ENCODE results near the gene SFXN3. TPM values are rescaled to one million over a fixed set of nuclear protein-coding genes. Genes with fewer than 3 reads are reported as not detected.

Gene SFXN3
- total and polyA plus RNA-seq, 2 of the 13 experiments (the other 11 are each of a cell fraction or from before 2014, with no cell fraction given) = 16.8 to 71.5 TPM

- TF ChIP-seq CBX2 (IDR thresholded peaks at IDR 0.05; ENCODE audit: low read depth, low read length) (no peak), CBX2 (CRISPR knock-in tag; IDR thresholded peaks at IDR 0.05; ENCODE audit: low read depth) (no peak), PCBP1 (IDR thresholded peaks at IDR 0.05; ENCODE audit: borderline replicate concordance, low read depth, low read length) (no peak), HDAC6 (IDR thresholded peaks at IDR 0.05; ENCODE audit: low read depth, low read length) (no peak), ZNF546 (CRISPR knock-in tag; conservative IDR thresholded peaks at IDR 0.05) (no peak; the same call in 1 of the 2 replicates), ATF1 (CRISPR knock-in tag; IDR thresholded peaks at IDR 0.05) (no peak), ZNF879 (CRISPR knock-in tag; IDR thresholded peaks at IDR 0.05) (no peak), ZNF550 (CRISPR knock-in tag; IDR thresholded peaks at IDR 0.05; ENCODE audit: borderline replicate concordance) (no peak), KAT8 (CRISPR knock-in tag; IDR thresholded peaks at IDR 0.05) (peak; percentile 48; the same call in 1 of the 2 replicates), ZNF772 (CRISPR knock-in tag; IDR thresholded peaks at IDR 0.05) (no peak), NFIB (CRISPR knock-in tag; IDR thresholded peaks at IDR 0.05; ENCODE audit: borderline replicate concordance) (no peak), CCDC6 (CRISPR knock-in tag; IDR thresholded peaks at IDR 0.05) (no peak), NFATC3 (CRISPR knock-in tag; IDR thresholded peaks at IDR 0.05) (no peak), GMEB1 (CRISPR knock-in tag; IDR thresholded peaks at IDR 0.05; ENCODE audit: borderline replicate concordance) (peak; percentile 24; the same call in 1 of the 2 replicates), CAMTA2 (CRISPR knock-in tag; IDR thresholded peaks at IDR 0.05; ENCODE audit: borderline replicate concordance) (no peak), ZNF101 (CRISPR knock-in tag; IDR thresholded peaks at IDR 0.05; ENCODE audit: borderline replicate concordance, low read depth) (no peak), ZNF7 (CRISPR knock-in tag; IDR thresholded peaks at IDR 0.05) (no peak)
- TF ChIP-seq, protein P1, sequence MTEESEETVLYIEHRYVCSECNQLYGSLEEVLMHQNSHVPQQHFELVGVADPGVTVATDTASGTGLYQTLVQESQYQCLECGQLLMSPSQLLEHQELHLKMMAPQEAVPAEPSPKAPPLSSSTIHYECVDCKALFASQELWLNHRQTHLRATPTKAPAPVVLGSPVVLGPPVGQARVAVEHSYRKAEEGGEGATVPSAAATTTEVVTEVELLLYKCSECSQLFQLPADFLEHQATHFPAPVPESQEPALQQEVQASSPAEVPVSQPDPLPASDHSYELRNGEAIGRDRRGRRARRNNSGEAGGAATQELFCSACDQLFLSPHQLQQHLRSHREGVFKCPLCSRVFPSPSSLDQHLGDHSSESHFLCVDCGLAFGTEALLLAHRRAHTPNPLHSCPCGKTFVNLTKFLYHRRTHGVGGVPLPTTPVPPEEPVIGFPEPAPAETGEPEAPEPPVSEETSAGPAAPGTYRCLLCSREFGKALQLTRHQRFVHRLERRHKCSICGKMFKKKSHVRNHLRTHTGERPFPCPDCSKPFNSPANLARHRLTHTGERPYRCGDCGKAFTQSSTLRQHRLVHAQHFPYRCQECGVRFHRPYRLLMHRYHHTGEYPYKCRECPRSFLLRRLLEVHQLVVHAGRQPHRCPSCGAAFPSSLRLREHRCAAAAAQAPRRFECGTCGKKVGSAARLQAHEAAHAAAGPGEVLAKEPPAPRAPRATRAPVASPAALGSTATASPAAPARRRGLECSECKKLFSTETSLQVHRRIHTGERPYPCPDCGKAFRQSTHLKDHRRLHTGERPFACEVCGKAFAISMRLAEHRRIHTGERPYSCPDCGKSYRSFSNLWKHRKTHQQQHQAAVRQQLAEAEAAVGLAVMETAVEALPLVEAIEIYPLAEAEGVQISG (CRISPR knock-in tag; IDR thresholded peaks at IDR 0.05) = no peak
- TF ChIP-seq, protein P2, sequence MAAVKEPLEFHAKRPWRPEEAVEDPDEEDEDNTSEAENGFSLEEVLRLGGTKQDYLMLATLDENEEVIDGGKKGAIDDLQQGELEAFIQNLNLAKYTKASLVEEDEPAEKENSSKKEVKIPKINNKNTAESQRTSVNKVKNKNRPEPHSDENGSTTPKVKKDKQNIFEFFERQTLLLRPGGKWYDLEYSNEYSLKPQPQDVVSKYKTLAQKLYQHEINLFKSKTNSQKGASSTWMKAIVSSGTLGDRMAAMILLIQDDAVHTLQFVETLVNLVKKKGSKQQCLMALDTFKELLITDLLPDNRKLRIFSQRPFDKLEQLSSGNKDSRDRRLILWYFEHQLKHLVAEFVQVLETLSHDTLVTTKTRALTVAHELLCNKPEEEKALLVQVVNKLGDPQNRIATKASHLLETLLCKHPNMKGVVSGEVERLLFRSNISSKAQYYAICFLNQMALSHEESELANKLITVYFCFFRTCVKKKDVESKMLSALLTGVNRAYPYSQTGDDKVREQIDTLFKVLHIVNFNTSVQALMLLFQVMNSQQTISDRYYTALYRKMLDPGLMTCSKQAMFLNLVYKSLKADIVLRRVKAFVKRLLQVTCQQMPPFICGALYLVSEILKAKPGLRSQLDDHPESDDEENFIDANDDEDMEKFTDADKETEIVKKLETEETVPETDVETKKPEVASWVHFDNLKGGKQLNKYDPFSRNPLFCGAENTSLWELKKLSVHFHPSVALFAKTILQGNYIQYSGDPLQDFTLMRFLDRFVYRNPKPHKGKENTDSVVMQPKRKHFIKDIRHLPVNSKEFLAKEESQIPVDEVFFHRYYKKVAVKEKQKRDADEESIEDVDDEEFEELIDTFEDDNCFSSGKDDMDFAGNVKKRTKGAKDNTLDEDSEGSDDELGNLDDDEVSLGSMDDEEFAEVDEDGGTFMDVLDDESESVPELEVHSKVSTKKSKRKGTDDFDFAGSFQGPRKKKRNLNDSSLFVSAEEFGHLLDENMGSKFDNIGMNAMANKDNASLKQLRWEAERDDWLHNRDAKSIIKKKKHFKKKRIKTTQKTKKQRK (IDR thresholded peaks at IDR 0.05; ENCODE audit: low read length) = no peak
Measured at GRCh38 chr10:101067356-101068083, 36.5 kb downstream of the SFXN3 start (continued).
